Glutamatergic neuron (in vitro differentiated cells): ENCODE data around the gene IGFBP3. TPM values are rescaled to one million over a fixed set of nuclear protein-coding genes. Genes with fewer than 3 reads are reported as not detected.

Experiments used
- DNase-seq: peaks from one replicate; pipeline ENCODE4 v3.0.0; 2022
- H3K27ac Mint-ChIP-seq: one replicate; pipeline ENCODE4 v1.8.0; 2020; ENCODE audit warnings: mild to moderate bottlenecking, mixed read lengths, inconsistent platforms; ENCODE audit not compliant: unreplicated experiment
- H3K27me3 Mint-ChIP-seq: one replicate; pipeline ENCODE4 v1.8.0; 2020; ENCODE audit warnings: mild to moderate bottlenecking, moderate library complexity, mixed read lengths, inconsistent platforms; ENCODE audit not compliant: unreplicated experiment
- H3K36me3 Mint-ChIP-seq: one replicate; pipeline ENCODE4 v1.8.0; 2020; ENCODE audit warnings: mild to moderate bottlenecking, mixed read lengths, inconsistent platforms; ENCODE audit not compliant: unreplicated experiment
- H3K4me1 Mint-ChIP-seq: one replicate; pipeline ENCODE4 v1.8.0; 2020; ENCODE audit warnings: mild to moderate bottlenecking, low read depth, mixed read lengths, inconsistent platforms; ENCODE audit not compliant: unreplicated experiment
- H3K4me3 Mint-ChIP-seq: one replicate; pipeline ENCODE4 v1.8.0; 2020; ENCODE audit warnings: mild to moderate bottlenecking, mixed read lengths, inconsistent platforms; ENCODE audit not compliant: unreplicated experiment
- H3K9me3 Mint-ChIP-seq: one replicate; pipeline ENCODE4 v1.8.0; 2020; ENCODE audit warnings: mild to moderate bottlenecking, moderate library complexity, mixed read lengths, inconsistent platforms; ENCODE audit not compliant: unreplicated experiment
- total RNA-seq: library from RNA; stranded (reverse); fragmentation: NEBNext Ultra II Directional; extraction: Animal tissue kit (Norgen Biotek cat#: 25700); gene quantifications from one replicate; pipeline ENCODE4 v1.2.1, GENCODE V29; 2021; ENCODE audit not compliant: unreplicated experiment
- TF ChIP-seq, protein P1 (sequence below): fragments of 200-600 bp; sonication (generic); IDR thresholded peaks from one replicate; pipeline ENCODE4 v1.5.0; 2021; ENCODE audit not compliant: partially characterized antibody, unreplicated experiment

Gene IGFBP3
- total RNA-seq, 1 donor from 2014 or later, result 0.17 TPM

DNA sequence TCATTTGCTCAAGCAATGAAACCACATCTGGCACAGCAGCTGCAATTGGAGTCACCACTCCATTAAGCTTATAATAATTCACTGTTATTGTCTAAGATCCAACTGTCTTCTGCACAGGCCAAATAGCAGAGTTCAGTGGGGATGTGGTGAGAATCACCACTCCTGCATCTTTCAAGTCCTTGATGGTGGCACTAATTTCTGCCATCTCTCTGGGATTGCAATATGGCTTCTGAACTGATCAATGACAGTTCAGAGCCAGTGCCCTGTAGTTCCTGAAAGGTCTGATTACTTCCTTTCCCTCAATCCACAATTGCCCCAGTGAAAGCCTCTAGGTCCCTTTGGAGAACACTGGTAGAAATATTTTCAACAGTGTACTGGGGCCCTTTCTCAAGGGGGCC lies 26.4 kb downstream of the IGFBP3 start:
- Mint-ChIP-seq H3K36me3 (no peaks in the 10 kb centered on the region), H3K9me3 (no peaks in the 10 kb centered on the region), H3K4me3 (no peak overlapping the region), H3K27me3 (peaks cover 2% of the 10 kb centered on the region), H3K4me1 (no peaks in the 10 kb centered on the region), H3K27ac (no peak overlapping the region)
- DNase-seq, result no peak
- TF ChIP-seq, protein P1, sequence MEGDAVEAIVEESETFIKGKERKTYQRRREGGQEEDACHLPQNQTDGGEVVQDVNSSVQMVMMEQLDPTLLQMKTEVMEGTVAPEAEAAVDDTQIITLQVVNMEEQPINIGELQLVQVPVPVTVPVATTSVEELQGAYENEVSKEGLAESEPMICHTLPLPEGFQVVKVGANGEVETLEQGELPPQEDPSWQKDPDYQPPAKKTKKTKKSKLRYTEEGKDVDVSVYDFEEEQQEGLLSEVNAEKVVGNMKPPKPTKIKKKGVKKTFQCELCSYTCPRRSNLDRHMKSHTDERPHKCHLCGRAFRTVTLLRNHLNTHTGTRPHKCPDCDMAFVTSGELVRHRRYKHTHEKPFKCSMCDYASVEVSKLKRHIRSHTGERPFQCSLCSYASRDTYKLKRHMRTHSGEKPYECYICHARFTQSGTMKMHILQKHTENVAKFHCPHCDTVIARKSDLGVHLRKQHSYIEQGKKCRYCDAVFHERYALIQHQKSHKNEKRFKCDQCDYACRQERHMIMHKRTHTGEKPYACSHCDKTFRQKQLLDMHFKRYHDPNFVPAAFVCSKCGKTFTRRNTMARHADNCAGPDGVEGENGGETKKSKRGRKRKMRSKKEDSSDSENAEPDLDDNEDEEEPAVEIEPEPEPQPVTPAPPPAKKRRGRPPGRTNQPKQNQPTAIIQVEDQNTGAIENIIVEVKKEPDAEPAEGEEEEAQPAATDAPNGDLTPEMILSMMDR, result no peak

DNA sequence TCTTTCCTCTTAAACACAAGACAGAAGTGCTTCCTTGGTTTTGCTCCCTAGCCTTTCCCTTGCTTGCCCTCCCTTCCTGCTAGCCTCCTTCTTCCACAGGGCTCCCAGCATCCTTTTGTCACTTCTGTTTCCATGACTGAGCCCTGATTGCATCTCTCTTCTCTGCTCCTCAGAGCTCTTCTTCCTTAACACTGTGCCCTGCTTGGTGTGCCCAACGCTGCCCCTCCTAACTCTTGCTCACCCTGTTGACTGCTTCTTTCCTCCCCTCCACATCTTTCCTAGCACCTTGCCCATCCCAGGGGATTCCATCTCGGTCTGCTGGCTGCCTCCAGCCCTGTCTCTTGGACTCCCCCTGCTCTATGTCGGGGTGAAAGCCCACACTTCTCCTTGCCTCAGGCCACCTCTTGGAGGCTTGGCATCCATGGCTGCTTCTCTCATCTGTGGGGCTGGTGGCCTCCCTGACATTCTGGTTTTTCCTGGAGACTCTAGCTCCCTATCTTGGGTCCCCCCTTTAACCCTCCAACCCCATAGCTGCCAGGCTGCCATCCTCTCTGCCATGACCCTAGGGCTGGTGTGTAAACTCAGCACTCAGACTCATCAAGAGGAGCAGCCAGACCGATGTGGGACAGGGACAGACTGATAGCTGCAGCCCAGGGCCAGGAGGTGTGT lies 26.9 kb downstream of the IGFBP3 start:
- H3K4me3 Mint-ChIP-seq, result no peak overlapping the region
- TF ChIP-seq, protein P1, result no peak
- H3K27ac Mint-ChIP-seq, result no peak overlapping the region
- no peaks in the 10 kb centered on the region for H3K4me1 Mint-ChIP-seq
- peaks cover 5% of the 10 kb centered on the region for H3K27me3 Mint-ChIP-seq
- DNase-seq, result no peak
- H3K36me3 Mint-ChIP-seq, result no peaks in the 10 kb centered on the region
- no peaks in the 10 kb centered on the region for H3K9me3 Mint-ChIP-seq

DNA sequence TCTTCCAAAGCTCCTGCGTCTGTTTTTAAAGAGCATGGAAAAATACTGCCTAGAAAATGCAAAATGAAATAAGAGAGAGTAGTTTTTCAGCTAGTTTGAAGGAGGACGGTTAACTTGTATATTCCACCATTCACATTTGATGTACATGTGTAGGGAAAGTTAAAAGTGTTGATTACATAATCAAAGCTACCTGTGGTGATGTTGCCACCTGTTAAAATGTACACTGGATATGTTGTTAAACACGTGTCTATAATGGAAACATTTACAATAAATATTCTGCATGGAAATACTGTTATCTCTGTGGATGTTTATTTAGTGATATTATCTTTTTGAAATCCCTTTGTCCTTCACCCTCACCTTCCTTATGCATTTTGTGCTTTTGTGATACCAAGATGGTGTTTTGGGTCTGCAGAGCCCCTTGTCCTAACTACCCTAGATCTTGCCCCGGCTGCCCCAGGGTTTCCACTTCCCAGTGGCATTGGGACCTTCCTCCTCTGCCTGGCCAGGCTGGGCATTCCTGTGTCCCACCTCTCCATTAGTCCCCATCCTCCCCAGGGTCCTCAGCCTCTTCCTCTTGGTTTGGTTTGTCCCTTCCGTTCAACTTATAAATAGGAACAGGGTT lies 27.6 kb downstream of the IGFBP3 start:
- Mint-ChIP-seq H3K4me1 (no peaks in the 10 kb centered on the region), H3K27ac (no peak overlapping the region), H3K4me3 (no peak overlapping the region), H3K27me3 (peaks cover 5% of the 10 kb centered on the region), H3K9me3 (peaks cover 1% of the 10 kb centered on the region), H3K36me3 (no peaks in the 10 kb centered on the region)
- TF ChIP-seq, protein P1, result no peak
- no peak for DNase-seq

DNA sequence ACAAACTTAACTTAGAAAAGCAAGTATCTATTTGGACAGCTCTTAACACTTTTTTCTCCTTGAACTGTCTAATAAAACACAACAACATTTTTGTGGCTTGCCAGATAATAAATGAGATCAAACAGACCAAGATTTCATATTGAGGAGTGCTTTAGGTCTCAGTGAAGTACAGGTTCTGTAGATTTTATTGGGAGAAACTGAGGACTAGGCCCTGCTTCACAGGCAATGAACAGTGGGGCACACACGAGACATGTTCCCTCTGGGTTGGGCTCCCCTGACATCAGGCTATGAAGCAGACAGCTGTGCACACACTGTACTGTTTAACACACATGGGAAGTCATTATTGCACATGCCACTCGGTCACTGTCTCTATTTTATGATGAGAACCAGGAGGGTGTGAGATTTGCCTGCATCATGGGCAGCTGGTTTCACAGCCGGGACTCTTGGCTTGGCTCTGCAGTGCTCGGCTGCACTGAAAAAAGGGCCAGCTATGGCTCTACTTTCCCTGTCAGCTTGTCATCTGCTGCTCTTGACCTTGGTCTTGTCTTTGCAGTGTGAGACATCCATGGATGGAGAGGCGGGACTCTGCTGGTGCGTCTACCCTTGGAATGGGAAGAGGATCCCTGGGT lies 28.6 kb downstream of the IGFBP3 start:
- H3K9me3 Mint-ChIP-seq, result peaks cover 8% of the 10 kb centered on the region
- H3K27ac Mint-ChIP-seq, result no peak overlapping the region
- H3K36me3 Mint-ChIP-seq, result no peaks in the 10 kb centered on the region
- H3K4me3 Mint-ChIP-seq, result no peak overlapping the region
- DNase-seq, result no peak
- peaks cover 6% of the 10 kb centered on the region for H3K4me1 Mint-ChIP-seq
- TF ChIP-seq, protein P1, result no peak
- peaks cover 9% of the 10 kb centered on the region for H3K27me3 Mint-ChIP-seq
